AG10803 (cell line): Measurements from ENCODE around the gene LRCOL1.

Experiments
- DNase-seq: peaks from one replicate; pipeline ENCODE4 v3.0.0; 2010; ENCODE audit warnings: low read depth
- H3K4me3 ChIP-seq: 2 replicates; pipeline ENCODE4 v1.5.1; 2011; ENCODE audit warnings: mild to moderate bottlenecking, low read length, control low read depth
- TF ChIP-seq, protein P1 (sequence below): conservative IDR thresholded peaks from 2 replicates; pipeline ENCODE4 v1.5.1; 2011; ENCODE audit warnings: mild to moderate bottlenecking, low read length, control low read depth, inconsistent platforms

Gene LRCOL1

DNA sequence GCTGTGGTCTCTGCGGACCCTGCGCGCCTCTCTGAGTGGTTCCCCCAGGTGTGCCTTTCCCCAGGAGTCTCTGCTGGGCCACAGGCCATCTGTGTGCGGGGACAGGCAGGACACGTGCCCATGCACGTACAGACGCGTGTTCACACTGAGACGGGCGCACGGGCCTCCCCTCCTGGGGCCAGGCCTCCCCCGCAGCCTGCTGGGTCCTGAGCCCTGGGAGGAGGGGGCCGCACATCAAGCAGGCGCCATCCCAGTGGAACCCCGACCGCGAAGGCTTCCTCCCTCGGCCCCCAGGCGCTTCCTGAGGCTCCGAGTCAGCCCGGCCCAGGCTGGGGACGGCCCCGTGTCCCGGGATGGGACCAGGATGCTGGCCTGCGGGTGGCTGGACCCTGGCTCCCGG, 39.7 kb downstream of the LRCOL1 start:
- TF ChIP-seq, protein P1, sequence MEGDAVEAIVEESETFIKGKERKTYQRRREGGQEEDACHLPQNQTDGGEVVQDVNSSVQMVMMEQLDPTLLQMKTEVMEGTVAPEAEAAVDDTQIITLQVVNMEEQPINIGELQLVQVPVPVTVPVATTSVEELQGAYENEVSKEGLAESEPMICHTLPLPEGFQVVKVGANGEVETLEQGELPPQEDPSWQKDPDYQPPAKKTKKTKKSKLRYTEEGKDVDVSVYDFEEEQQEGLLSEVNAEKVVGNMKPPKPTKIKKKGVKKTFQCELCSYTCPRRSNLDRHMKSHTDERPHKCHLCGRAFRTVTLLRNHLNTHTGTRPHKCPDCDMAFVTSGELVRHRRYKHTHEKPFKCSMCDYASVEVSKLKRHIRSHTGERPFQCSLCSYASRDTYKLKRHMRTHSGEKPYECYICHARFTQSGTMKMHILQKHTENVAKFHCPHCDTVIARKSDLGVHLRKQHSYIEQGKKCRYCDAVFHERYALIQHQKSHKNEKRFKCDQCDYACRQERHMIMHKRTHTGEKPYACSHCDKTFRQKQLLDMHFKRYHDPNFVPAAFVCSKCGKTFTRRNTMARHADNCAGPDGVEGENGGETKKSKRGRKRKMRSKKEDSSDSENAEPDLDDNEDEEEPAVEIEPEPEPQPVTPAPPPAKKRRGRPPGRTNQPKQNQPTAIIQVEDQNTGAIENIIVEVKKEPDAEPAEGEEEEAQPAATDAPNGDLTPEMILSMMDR, result no peak
- no peak for DNase-seq

DNA sequence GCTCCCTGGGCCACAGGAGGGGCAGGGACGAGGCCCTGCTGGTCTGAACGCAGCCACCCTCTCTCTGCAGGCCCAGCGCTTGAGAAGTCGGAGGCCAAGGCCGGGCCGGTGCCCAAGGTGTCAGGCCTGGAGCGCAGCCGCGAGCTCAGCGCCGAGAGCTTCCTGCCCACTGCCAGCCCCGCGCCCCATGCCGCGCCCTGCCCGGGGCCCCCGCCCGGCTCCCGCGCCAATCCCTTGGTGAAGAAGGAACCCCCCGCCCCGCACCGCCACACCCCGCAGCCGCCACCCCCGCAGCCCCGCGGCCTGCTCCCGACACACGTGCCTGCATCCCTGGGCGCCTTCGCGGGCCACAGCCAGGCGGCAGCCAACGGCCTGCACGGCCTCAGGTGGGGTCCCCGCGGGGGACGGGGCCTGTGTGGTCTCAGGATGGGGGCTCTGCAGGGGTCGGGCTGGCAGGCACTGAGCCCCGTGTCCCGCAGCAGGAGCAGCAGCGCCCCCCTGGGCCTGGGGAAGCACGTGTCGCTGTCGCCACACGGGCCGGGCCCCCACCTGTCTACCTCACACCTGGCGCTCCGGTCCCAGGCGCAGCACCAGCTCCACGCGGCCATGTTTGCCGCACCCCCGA, 40.4 kb downstream of the LRCOL1 start:
- TF ChIP-seq, protein P1, result no peak
- no peak for DNase-seq
- H3K4me3 ChIP-seq, result no peak overlapping the region

More for the DNA sequence above, 39.7 kb downstream of the LRCOL1 start:
- H3K4me3 ChIP-seq, result no peak overlapping the region

DNA sequence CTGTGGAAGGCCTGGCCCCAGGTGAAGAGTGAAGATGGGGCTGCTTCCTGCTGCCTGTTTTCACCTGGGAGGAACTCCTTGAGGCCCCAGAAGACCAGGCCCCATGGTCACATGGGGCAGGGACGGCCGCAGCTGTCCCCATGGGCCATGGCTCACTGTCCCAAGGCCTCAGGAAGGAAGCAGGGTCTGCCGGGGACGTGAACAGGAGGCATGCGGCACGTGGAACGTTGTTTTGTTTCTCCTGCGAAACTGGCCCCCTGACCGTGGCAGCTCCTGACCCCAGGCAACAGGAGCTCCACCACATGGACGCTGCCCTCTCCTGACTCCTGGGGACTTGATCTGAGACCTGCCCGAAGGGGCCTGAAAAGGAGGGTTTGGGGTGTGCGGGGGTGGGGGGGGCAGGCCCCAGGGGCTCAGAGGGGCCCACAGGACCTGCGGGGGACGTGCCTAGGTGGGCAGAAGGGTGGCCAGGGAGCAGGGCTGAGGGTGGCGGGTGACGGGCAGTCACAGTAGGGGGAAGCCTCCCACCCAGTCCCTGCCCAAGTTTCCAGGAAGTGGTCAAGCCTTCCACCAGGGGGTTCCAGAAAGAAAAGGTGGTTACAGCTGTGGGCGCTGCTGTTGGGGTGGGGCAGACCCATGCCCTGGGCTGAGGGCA, 41.4 kb downstream of the LRCOL1 start:
- H3K4me3 ChIP-seq, result no peak overlapping the region
- TF ChIP-seq, protein P1, result no peak
- DNase-seq, result no peak

GRCh38 chr12:132568301-132568700, 42.1 kb downstream of the LRCOL1 start:
- TF ChIP-seq, protein P1, result no peak

GRCh38 chr12:132566516-132567131, 43.8 kb downstream of the LRCOL1 start:
- no peak overlapping the region for H3K4me3 ChIP-seq
- TF ChIP-seq, protein P1, result no peak
- DNase-seq, result no peak

More at GRCh38 chr12:132568301-132568700, 42.1 kb downstream of the LRCOL1 start:
- DNase-seq, result no peak
- no peak overlapping the region for H3K4me3 ChIP-seq

- no peak overlapping the region for H3K4me3 ChIP-seq
- TF ChIP-seq, protein P1, result no peak
- no peak for DNase-seq
Observed at GRCh38 chr12:132565365-132565764, 45.0 kb downstream of the LRCOL1 start.

DNA sequence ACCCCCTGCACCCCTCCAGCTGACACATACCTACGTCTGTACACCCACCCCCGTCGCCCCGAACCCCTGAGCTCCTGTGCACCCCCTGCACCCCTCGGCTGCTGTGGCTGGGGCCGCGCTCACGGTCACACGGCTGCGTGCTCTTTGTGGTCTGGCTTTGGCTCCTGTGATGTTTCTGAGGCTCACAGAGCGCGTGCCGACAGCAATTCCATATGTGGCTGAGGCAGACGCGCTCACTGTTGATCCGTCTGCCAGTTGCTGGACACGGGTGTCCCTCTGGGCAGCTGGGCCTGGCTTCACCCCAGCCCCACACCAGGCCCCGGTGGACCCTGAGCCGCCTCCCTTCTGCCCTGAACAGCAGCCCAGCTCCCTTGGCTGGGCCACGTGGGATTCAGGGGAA, 46.5 kb downstream of the LRCOL1 start:
- DNase-seq, result no peak
- H3K4me3 ChIP-seq, result no peak overlapping the region
- TF ChIP-seq, protein P1, result no peak
